ENCODE results near the gene CHST11.

DNA sequence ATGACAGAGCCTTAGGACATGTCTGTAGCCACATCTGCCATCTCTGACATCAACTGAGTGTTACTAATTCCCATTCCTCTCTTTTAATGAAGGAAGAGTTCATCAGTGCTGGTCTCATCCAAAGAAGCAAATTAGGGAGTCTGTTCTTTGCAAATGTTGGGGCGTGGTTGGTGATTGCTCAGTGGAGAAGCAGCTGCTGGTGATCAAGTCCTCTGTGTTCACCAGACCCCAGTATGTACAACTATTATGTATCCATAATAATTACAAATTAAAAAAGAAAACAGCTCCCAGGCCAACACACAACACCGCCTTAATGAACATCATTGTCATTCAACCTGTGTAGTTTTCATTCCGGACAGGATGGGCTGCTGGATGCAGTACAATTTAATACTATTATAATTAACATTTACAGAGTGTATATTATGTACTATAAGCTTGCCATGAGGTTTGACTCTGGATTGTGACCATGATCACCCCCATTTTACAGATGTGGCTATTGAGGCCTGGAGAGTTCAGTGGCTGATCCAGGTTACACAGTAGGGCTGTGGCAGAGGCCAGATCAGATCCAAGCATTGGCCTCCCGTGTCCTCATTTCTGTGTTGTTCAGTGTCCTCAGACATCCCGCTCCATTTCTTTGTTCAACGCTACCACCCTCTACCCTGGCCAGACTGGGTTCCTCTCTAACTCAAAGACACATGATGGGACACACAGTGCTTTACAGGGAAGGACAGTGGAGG lies 179.0 kb downstream of the CHST11 start:
- TF ChIP-seq, protein P1, sequence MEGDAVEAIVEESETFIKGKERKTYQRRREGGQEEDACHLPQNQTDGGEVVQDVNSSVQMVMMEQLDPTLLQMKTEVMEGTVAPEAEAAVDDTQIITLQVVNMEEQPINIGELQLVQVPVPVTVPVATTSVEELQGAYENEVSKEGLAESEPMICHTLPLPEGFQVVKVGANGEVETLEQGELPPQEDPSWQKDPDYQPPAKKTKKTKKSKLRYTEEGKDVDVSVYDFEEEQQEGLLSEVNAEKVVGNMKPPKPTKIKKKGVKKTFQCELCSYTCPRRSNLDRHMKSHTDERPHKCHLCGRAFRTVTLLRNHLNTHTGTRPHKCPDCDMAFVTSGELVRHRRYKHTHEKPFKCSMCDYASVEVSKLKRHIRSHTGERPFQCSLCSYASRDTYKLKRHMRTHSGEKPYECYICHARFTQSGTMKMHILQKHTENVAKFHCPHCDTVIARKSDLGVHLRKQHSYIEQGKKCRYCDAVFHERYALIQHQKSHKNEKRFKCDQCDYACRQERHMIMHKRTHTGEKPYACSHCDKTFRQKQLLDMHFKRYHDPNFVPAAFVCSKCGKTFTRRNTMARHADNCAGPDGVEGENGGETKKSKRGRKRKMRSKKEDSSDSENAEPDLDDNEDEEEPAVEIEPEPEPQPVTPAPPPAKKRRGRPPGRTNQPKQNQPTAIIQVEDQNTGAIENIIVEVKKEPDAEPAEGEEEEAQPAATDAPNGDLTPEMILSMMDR (conservative IDR thresholded peaks at IDR 0.05 in 1 of 2, IDR thresholded peaks at IDR 0.05 in 1 of 2; ENCODE audit: extremely low read depth in 1 of 2, insufficient read depth in 1 of 2, low read depth in 1 of 2, low read length in 2 of 2), result no peak
- no peak for TF ChIP-seq EZH2 (IDR thresholded peaks at IDR 0.05; ENCODE audit: borderline replicate concordance, low read length)
